Endothelial cell of umbilical vein (primary cell): ENCODE data around the gene MRPL42. TPM values are rescaled to one million over a fixed set of nuclear protein-coding genes. Genes with fewer than 3 reads are reported as not detected.

Source experiments
- BruUV-seq: library from RNA; stranded (reverse); fragments of 400-500 nt; replicated peaks from 2 replicates; lab custom pipeline; 2021; lab: Mats Ljungman, UMichigan
- CTCF ChIA-PET: fragments of 300-600, 350-600 bp; sonication (Branson Sonifier 250); formaldehyde crosslinking; loops from one replicate; lab custom pipeline; 2021; ENCODE audit warnings: antibody characterized with exemption, inconsistent platforms; lab: Charles Lee
- POLR2A ChIA-PET: fragments of 300-600, 350-600 bp; sonication (Branson Sonifier 250); formaldehyde crosslinking; loops from one replicate; lab custom pipeline; 2021; ENCODE audit warnings: antibody characterized with exemption, inconsistent platforms; lab: Charles Lee
- DNase-seq: peaks from one replicate; pipeline ENCODE4 v3.0.0-alpha.2; 2011; ENCODE audit warnings: low read depth, low spot score
- FAIRE-seq: peaks from 2 replicates; lab custom pipeline; 2011; peaks lifted over from hg19 to GRCh38; lab: Jason Lieb, UNC
- H2AFZ ChIP-seq: 2 replicates; pipeline ENCODE4 v1.6.0; 2012; ENCODE audit warnings: low read depth, low read length, control low read depth, inconsistent platforms
- H3K27ac ChIP-seq: 2 replicates; pipeline ENCODE4 v1.5.1; 2011; ENCODE audit warnings: low read depth, mild to moderate bottlenecking, control low read depth, low read length, moderate library complexity; ENCODE audit not compliant: insufficient read depth
- H3K27me3 ChIP-seq, 2 experiments: 2 replicates each; pipeline versions ENCODE4 v1.6.0 to v1.6.1; 2011; ENCODE audit warnings: low read length in 2 of 2, mixed read lengths in 1 of 2; ENCODE audit not compliant: control insufficient read depth in 2 of 2, insufficient read depth in 2 of 2
- H3K36me3 ChIP-seq, 2 experiments: 2 replicates in 1 of 2; 3 replicates in 1 of 2; pipeline ENCODE4 v1.5.1; 2011; ENCODE audit warnings: low read length in 2 of 2, mild to moderate bottlenecking in 1 of 2, moderate library complexity in 1 of 2; ENCODE audit not compliant: control insufficient read depth in 2 of 2, insufficient read depth in 2 of 2; ENCODE audit errors: extremely low read depth in 1 of 2
- H3K4me1 ChIP-seq: 3 replicates; pipeline ENCODE4 v1.5.1; 2011; ENCODE audit warnings: mild to moderate bottlenecking, low read length; ENCODE audit not compliant: control insufficient read depth, insufficient read depth; ENCODE audit errors: extremely low read depth
- H3K4me2 ChIP-seq: 2 replicates; pipeline ENCODE4 v1.6.1; 2011; ENCODE audit warnings: low read length, control low read depth, mixed read lengths; ENCODE audit not compliant: insufficient read depth
- H3K4me3 ChIP-seq, 3 experiments: fragments of 200-600 bp in 1 of 3; sonication (generic), shearing (Covaris generic) in 1 of 3; replicated peaks in 1 of 3; 2 replicates each; pipeline ENCODE4 v1.5.1; 2011 to 2016; ENCODE audit warnings: control low read depth in 3 of 3, low read length in 3 of 3, mild to moderate bottlenecking in 2 of 3, inconsistent platforms in 1 of 3, low read depth in 1 of 3, moderate library complexity in 1 of 3; ENCODE audit not compliant: insufficient read depth in 1 of 3
- H3K79me2 ChIP-seq: 2 replicates; pipeline ENCODE4 v1.6.0; 2012; ENCODE audit warnings: low read length, inconsistent platforms; ENCODE audit not compliant: control insufficient read depth, insufficient read depth
- H3K9ac ChIP-seq: replicated peaks from 2 replicates; pipeline ENCODE3; 2011; ENCODE audit warnings: low read length, control low read depth; ENCODE audit not compliant: insufficient read depth; ENCODE audit errors: extremely low read depth
- H3K9me1 ChIP-seq: replicated peaks from 3 replicates; pipeline ENCODE4 v1.6.0; 2011; ENCODE audit warnings: mild to moderate bottlenecking, low read length; ENCODE audit not compliant: control insufficient read depth, insufficient read depth; ENCODE audit errors: extremely low read depth
- H3K9me3 ChIP-seq: replicated peaks from 2 replicates; pipeline ENCODE4 v1.5.1; 2012; ENCODE audit warnings: low read length, inconsistent platforms; ENCODE audit not compliant: control insufficient read depth, insufficient read depth
- H4K20me1 ChIP-seq: replicated peaks from 2 replicates; pipeline ENCODE3; 2011; ENCODE audit warnings: mild to moderate bottlenecking, low read length; ENCODE audit not compliant: control insufficient read depth, insufficient read depth; ENCODE audit errors: extremely low read depth
- EZH2 ChIP-seq: IDR thresholded peaks from 2 replicates; pipeline ENCODE4 v1.6.1; 2012; ENCODE audit warnings: borderline replicate concordance, low read depth, mild to moderate bottlenecking, moderate library complexity, low read length, inconsistent platforms; ENCODE audit not compliant: severe bottlenecking
- FOS ChIP-seq: IDR thresholded peaks from 2 replicates; pipeline ENCODE4 v1.6.1; 2011; ENCODE audit warnings: mild to moderate bottlenecking, low read length, moderate library complexity, borderline replicate concordance; ENCODE audit not compliant: insufficient read depth
- GATA2 ChIP-seq: IDR thresholded peaks from 2 replicates; pipeline ENCODE4 v1.7.0; 2011; ENCODE audit warnings: low read depth, mild to moderate bottlenecking, moderate library complexity, mixed read lengths, low read length; ENCODE audit not compliant: insufficient read length, insufficient read depth
- JUN ChIP-seq: IDR thresholded peaks from 2 replicates; pipeline ENCODE4 v1.6.1; 2011; ENCODE audit warnings: borderline replicate concordance, low read depth; ENCODE audit not compliant: insufficient read length, insufficient read depth
- MYC ChIP-seq: IDR thresholded peaks from one replicate; pipeline ENCODE4 v1.6.1; 2011; ENCODE audit warnings: mild to moderate bottlenecking, low read depth, low read length
- POLR2A ChIP-seq: IDR thresholded peaks from 2 replicates; pipeline ENCODE4 v1.6.1; 2012; ENCODE audit warnings: low read depth, mild to moderate bottlenecking, control low read depth, low read length
- POLR2AphosphoS5 ChIP-seq: IDR thresholded peaks from 2 replicates; pipeline ENCODE4 v1.6.1; 2012; ENCODE audit warnings: low read depth, mild to moderate bottlenecking, control low read depth, low read length, moderate library complexity; ENCODE audit not compliant: insufficient read depth
- dilution Hi-C: fragments of 300-500 bp; cut with MboI; formaldehyde crosslinking; loops from one replicate; pipeline ENCODE4 v1.15.0; 2019; ENCODE audit warnings: low sequenced_read_pairs; ENCODE audit not compliant: extremely low pct_ligation_motif_present
- intact Hi-C: fragments of 100-400 bp; cut with micrococcal nuclease; formaldehyde crosslinking; loops from one replicate; pipeline ENCODE4 v1.10.0; 2022
- polyA plus RNA-seq, 4 experiments: library from polyadenylated mRNA; depleted of rRNA in 3 of 4; stranded (reverse) in 3 of 4; unstranded in 1 of 4; fragments of >200 nt; gene quantifications; 2 replicates each; pipeline versions ENCODE4 v1.2.1 to v1.2.3, GENCODE V29; 2011 to 2012; ENCODE audit warnings: missing spikeins in 1 of 4
- total RNA-seq: library from RNA; stranded (reverse); gene quantifications from 2 replicates; pipeline ENCODE4 v1.2.3, GENCODE V29; 2021
- TF ChIP-seq, protein P1 (sequence below), 2 donors: IDR thresholded peaks; 1 replicate in 1 of 2; 2 replicates in 1 of 2; pipeline ENCODE4 v1.5.1; 2011; ENCODE audit warnings: low read length in 2 of 2, mild to moderate bottlenecking in 2 of 2, moderate library complexity in 2 of 2, control low read depth in 1 of 2, inconsistent platforms in 1 of 2, low read depth in 1 of 2; ENCODE audit not compliant: insufficient read depth in 1 of 2; ENCODE audit errors: extremely low read depth in 1 of 2
- TF ChIP-seq, protein P2 (sequence below): IDR thresholded peaks from 2 replicates; pipeline ENCODE4 v1.6.1; 2011; ENCODE audit not compliant: insufficient read depth, insufficient read length

MRPL42 gene
- total and polyA plus RNA-seq, 2 donors (not counting 3 experiments of a cell fraction or from before 2014, with no cell fraction given) = 38.5 to 61.2 TPM

DNA sequence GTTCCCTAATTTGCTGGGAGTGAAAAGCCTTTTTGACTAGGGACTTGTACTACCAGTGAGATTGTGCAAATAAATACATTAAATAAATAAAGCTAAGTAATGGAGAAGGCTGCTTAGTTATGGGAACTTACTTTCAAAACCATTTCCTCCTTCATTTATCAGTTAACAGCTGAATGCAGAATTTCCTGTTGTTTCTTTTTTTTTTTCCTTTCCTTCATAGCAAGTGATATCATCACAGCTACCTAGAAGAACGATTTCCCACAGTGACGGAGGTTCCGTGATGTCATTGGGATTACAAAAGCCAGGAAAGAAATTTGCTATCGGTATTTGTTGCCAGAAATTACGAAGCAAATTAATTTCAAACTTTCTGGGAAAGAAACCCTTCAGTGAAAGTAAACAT lies 63.0 kb downstream of the MRPL42 start:
- Histone ChIP-seq H3K79me2 (no peaks in the 10 kb centered on the region), H3K9ac (no peak overlapping the region), H4K20me1 (no peaks in the 10 kb centered on the region), H3K9me3 (no peaks in the 10 kb centered on the region), H3K4me2 (no peak overlapping the region), H3K27ac (no peak overlapping the region), H2AFZ (peak overlapping the region; percentile 24), H3K4me3 (no peak overlapping the region), H3K36me3 (no peaks in the 10 kb centered on the region), H3K9me1 (no peaks in the 10 kb centered on the region), H3K27me3 (peaks cover 0 to 2% of the 10 kb centered on the region in 2 experiments), H3K4me1 (peaks cover 5% of the 10 kb centered on the region)
- CTCF ChIA-PET = interaction anchor here (0.6 to 1.1 kb wide), 3 partner anchors 39 to 572 kb away, joined by 3 to 5 read pairs (median 3); no protein-coding TSS in a partner anchor
- intact Hi-C loops (no loop called here), dilution Hi-C loops (no loop called here)
- POLR2A ChIA-PET = interaction anchor here (0.7 kb wide), 1 partner anchor 763 kb away, joined by 3 read pairs; no protein-coding TSS in a partner anchor
- no TSS peak for BruUV-seq
- DNase-seq (peak; percentile 73), FAIRE-seq (peak; percentile 76)
- no peak for TF ChIP-seq POLR2A
- TF ChIP-seq JUN = no peak
- TF ChIP-seq MYC = no peak
- TF ChIP-seq, protein P1, sequence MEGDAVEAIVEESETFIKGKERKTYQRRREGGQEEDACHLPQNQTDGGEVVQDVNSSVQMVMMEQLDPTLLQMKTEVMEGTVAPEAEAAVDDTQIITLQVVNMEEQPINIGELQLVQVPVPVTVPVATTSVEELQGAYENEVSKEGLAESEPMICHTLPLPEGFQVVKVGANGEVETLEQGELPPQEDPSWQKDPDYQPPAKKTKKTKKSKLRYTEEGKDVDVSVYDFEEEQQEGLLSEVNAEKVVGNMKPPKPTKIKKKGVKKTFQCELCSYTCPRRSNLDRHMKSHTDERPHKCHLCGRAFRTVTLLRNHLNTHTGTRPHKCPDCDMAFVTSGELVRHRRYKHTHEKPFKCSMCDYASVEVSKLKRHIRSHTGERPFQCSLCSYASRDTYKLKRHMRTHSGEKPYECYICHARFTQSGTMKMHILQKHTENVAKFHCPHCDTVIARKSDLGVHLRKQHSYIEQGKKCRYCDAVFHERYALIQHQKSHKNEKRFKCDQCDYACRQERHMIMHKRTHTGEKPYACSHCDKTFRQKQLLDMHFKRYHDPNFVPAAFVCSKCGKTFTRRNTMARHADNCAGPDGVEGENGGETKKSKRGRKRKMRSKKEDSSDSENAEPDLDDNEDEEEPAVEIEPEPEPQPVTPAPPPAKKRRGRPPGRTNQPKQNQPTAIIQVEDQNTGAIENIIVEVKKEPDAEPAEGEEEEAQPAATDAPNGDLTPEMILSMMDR (IDR thresholded peaks at IDR 0.05; ENCODE audit: extremely low read depth in 1 of 2, insufficient read depth in 1 of 2, low read depth in 1 of 2, low read length in 2 of 2) = no peak
- TF ChIP-seq POLR2AphosphoS5 = no peak
- TF ChIP-seq, protein P2, sequence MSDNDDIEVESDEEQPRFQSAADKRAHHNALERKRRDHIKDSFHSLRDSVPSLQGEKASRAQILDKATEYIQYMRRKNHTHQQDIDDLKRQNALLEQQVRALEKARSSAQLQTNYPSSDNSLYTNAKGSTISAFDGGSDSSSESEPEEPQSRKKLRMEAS = no peak
- TF ChIP-seq GATA2 = no peak
- TF ChIP-seq EZH2 = no peak
- TF ChIP-seq FOS = no peak
